ENCODE measurements around the gene LIF. TPM values are rescaled to one million over a fixed set of nuclear protein-coding genes. Genes with fewer than 3 reads are reported as not detected.

Gene LIF
- polyA plus RNA-seq, 2 of the 4 experiments (the other 2 are of a cell fraction): 40.7 to 54.5 TPM

- peak; percentile 22 to 62; a peak in 4 of 6 replicates for ATAC-seq
- Histone ChIP-seq H3K4me1 (peaks cover 40% of the 10 kb centered on the region), H3K9me3 (no peaks in the 10 kb centered on the region), H3K27ac (peak overlapping the region; percentile 76 to 92), H3K4me3 (no peak overlapping the region), H3K4me2 (peak overlapping the region; percentile 92; the same call in 2 of the 3 replicates)
- ChIA-PET POLR2A (interaction anchor here (1.3 kb wide), 1 partner anchor 100 kb away, joined by 3 read pairs; the partner anchor contains the start of gene RNF215), CTCF (interaction anchor here (0.6 to 4.0 kb wide), 61 partner anchors 8 to 203 kb away, joined by 3 to 37 read pairs (median 6); partner anchors contain the start of genes CCDC157, MTFP1, RNF215 and SF3A1)
- peak; percentile 67 to 73 for DNase-seq (ENCODE audit: low read depth in 1 of 2, low spot score in 1 of 2)
- no peak for TF ChIP-seq HES2 (IDR thresholded peaks at IDR 0.05)
- peak; percentile 74 to 80 for TF ChIP-seq RAD21 (conservative IDR thresholded peaks at IDR 0.05 in 1 of 2, IDR thresholded peaks at IDR 0.05 in 1 of 2)
- TF ChIP-seq CTCF (IDR thresholded peaks at IDR 0.05): peak; percentile 84
- TF ChIP-seq SREBF2 (IDR thresholded peaks at IDR 0.05): no peak
- TF ChIP-seq JUN (IDR thresholded peaks at IDR 0.05): peak in 1 of 2 experiments; percentile 4; a peak in 1 of 5 replicates
- TF ChIP-seq CBX8 (IDR thresholded peaks at IDR 0.05): no peak
- no peak for TF ChIP-seq CEBPB (IDR thresholded peaks at IDR 0.05)
- TF ChIP-seq HEYL (CRISPR knock-in tag; IDR thresholded peaks at IDR 0.05): no peak
- peak; percentile 71 for TF ChIP-seq SMC3 (IDR thresholded peaks at IDR 0.05)
- no peak for FAIRE-seq
- WGBS (ENCODE audit: missing lambda C conversion rate): 10% methylated on average over 9 of the region's 31 CpGs
These were observed 40.5 kb upstream of the LIF start for GRCh38 chr22:30286813-30287647.

DNA sequence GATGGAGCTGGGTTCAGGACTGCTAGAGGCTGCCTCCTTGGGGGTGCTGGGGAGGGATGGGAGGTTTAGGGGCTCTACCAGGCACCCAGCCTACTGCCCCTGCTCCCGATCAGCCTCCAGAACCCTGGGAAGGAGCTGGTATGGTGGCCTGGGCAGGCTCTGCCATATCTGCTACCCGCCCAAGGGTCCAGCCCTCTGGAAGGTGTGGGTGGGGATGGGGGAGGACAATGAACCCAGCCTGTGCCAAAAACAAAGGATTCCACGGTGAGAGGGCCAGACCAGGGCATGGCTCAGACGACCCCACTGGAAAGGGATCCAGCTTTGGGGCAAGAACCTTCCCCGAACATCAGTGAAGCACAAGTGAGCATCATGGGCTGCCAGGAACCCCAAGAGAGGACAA is 39.8 kb upstream of the LIF start:
- no peak for ATAC-seq
- CTCF ChIA-PET: interaction anchor here (0.6 to 4.0 kb wide), 13 partner anchors 9 to 197 kb away, joined by 3 to 37 read pairs (median 4); partner anchors contain the start of gene RNF215
- Histone ChIP-seq H3K4me2 (peak overlapping the region; percentile 92; the same call in 1 of the 3 replicates), H3K4me1 (peaks cover 40% of the 10 kb centered on the region), H3K4me3 (no peak overlapping the region), H3K9me3 (no peaks in the 10 kb centered on the region), H3K27ac (peak overlapping the region; percentile 76 to 92)
- no peak for DNase-seq (ENCODE audit: low read depth in 1 of 2, low spot score in 1 of 2)
- TF ChIP-seq HOXB13 (CRISPR knock-in tag; IDR thresholded peaks at IDR 0.05; ENCODE audit: low read depth): no peak
- WGBS (ENCODE audit: missing lambda C conversion rate): 65% methylated on average over 4 of the region's 5 CpGs
- FAIRE-seq: no peak
- POLR2A ChIA-PET: no interaction called here

DNA sequence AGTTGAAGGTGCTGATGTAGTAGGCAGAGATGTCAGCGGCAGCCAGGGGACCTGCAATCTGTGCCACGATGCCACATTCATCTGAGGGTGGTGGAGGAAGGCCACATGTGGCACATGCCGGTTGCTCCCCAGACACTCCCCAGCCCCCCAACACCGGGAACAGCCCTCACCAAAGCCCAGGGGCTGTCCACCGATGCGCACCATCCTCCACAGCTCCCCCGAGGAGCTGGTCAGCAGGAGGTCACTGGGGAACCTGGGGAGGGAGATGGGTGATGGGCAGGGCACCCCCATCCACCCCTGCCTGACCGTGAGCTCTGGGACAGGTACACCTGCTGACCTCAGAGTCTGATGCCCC is 39.3 kb upstream of the LIF start:
- 89% methylated on average over 3 of the region's 8 CpGs for WGBS (ENCODE audit: missing lambda C conversion rate)
- no peak overlapping the region for H3K4me3 ChIP-seq
- H3K9me3 ChIP-seq: no peaks in the 10 kb centered on the region
- no peak for TF ChIP-seq FOXS1 (CRISPR knock-in tag; IDR thresholded peaks at IDR 0.05)
- FAIRE-seq (no peak), DNase-seq (ENCODE audit: low read depth in 1 of 2, low spot score in 1 of 2) (no peak), ATAC-seq (no peak)
- no peak overlapping the region for H3K4me2 ChIP-seq
- ChIA-PET CTCF (interaction anchor here (0.6 to 4.0 kb wide), 13 partner anchors 9 to 197 kb away, joined by 3 to 37 read pairs (median 4); partner anchors contain the start of gene RNF215), POLR2A (no interaction called here)
- peaks cover 36% of the 10 kb centered on the region for H3K4me1 ChIP-seq
- H3K27ac ChIP-seq: peak overlapping the region; percentile 76 to 92; a peak in 5 of 6 replicates

DNA sequence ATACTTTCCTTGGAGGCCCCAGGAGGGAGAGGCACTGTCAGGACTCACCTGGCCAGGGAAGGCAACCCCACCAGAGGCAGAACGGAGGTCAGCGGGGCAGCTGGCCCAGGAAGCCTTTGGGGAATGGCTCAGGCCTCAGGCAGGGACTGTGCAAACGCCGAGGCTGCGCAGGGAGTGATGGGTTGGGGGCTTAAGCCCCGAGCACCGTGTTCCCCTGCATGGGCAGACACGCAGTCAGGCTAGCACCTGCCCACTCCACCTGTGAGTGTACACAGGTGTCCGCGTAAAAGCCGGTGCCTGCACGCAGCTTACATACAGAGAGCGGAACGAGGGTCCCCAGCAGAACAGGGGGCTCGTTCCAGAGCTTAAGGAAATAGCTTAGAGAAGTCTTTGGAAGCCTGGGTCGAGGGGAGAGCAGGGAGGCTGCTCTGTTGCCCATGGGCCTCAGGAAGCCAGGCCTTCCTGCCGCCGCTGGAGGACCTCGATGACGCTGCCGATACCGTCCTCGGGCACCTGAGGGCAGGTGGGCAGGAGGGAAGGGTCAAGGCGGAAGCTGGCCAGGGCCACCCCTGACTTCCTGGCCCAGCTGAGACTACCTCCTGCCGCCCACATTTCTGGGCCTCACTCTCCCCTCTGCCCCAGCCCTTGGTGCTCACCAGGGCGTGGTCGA is 38.8 kb upstream of the LIF start:
- FAIRE-seq: no peak
- POLR2A ChIA-PET: no interaction called here

More for the DNA sequence above, 38.8 kb upstream of the LIF start:
- DNase-seq (ENCODE audit: low read depth in 1 of 2, low spot score in 1 of 2) (no peak), ATAC-seq (no peak)
- H3K4me2 ChIP-seq: no peak overlapping the region
- peaks cover 31% of the 10 kb centered on the region for H3K4me1 ChIP-seq
- H3K9me3 ChIP-seq: no peaks in the 10 kb centered on the region
- CTCF ChIA-PET: interaction anchor here (1.0 to 4.0 kb wide), 8 partner anchors 8 to 196 kb away, joined by 3 to 34 read pairs (median 4); no protein-coding TSS in a partner anchor
- TF ChIP-seq KDM1A (IDR thresholded peaks at IDR 0.05; ENCODE audit: low read depth): no peak
- TF ChIP-seq, protein P1, sequence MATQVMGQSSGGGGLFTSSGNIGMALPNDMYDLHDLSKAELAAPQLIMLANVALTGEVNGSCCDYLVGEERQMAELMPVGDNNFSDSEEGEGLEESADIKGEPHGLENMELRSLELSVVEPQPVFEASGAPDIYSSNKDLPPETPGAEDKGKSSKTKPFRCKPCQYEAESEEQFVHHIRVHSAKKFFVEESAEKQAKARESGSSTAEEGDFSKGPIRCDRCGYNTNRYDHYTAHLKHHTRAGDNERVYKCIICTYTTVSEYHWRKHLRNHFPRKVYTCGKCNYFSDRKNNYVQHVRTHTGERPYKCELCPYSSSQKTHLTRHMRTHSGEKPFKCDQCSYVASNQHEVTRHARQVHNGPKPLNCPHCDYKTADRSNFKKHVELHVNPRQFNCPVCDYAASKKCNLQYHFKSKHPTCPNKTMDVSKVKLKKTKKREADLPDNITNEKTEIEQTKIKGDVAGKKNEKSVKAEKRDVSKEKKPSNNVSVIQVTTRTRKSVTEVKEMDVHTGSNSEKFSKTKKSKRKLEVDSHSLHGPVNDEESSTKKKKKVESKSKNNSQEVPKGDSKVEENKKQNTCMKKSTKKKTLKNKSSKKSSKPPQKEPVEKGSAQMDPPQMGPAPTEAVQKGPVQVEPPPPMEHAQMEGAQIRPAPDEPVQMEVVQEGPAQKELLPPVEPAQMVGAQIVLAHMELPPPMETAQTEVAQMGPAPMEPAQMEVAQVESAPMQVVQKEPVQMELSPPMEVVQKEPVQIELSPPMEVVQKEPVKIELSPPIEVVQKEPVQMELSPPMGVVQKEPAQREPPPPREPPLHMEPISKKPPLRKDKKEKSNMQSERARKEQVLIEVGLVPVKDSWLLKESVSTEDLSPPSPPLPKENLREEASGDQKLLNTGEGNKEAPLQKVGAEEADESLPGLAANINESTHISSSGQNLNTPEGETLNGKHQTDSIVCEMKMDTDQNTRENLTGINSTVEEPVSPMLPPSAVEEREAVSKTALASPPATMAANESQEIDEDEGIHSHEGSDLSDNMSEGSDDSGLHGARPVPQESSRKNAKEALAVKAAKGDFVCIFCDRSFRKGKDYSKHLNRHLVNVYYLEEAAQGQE (IDR thresholded peaks at IDR 0.05): no peak
- no peak for TF ChIP-seq RAD21 (conservative IDR thresholded peaks at IDR 0.05 in 1 of 2, IDR thresholded peaks at IDR 0.05 in 1 of 2)
- TF ChIP-seq HES2 (IDR thresholded peaks at IDR 0.05): no peak
- TF ChIP-seq NR3C1 (IDR thresholded peaks at IDR 0.05): no peak
- TF ChIP-seq HOXA7 (CRISPR knock-in tag; IDR thresholded peaks at IDR 0.05): no peak
- TF ChIP-seq SREBF2 (IDR thresholded peaks at IDR 0.05): no peak
- no peak for TF ChIP-seq PHF8 (IDR thresholded peaks at IDR 0.05; ENCODE audit: borderline replicate concordance, low read depth)
- TF ChIP-seq, protein P2, sequence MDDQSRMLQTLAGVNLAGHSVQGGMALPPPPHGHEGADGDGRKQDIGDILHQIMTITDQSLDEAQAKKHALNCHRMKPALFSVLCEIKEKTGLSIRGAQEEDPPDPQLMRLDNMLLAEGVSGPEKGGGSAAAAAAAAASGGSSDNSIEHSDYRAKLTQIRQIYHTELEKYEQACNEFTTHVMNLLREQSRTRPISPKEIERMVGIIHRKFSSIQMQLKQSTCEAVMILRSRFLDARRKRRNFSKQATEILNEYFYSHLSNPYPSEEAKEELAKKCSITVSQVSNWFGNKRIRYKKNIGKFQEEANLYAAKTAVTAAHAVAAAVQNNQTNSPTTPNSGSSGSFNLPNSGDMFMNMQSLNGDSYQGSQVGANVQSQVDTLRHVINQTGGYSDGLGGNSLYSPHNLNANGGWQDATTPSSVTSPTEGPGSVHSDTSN (IDR thresholded peaks at IDR 0.05): no peak
- H3K4me3 ChIP-seq: no peak overlapping the region
- H3K27ac ChIP-seq: peak overlapping the region; percentile 76 to 92; a peak in 4 of 6 replicates
- 96% methylated on average over 20 of the region's 27 CpGs for WGBS (ENCODE audit: missing lambda C conversion rate)

All from A549 (cell line).